Cardiac muscle cell (in vitro differentiated cells and primary cell): ENCODE data around the gene SYCP2. TPM values are rescaled to one million over a fixed set of nuclear protein-coding genes. Genes with fewer than 3 reads are reported as not detected.
A peak's percentile ranks its signal among the peaks of the same experiment; 100 is the strongest.

Experiments
- DNase-seq, 2 donors: peaks; one replicate each; pipeline versions ENCODE4 v3.0.0 to v3.0.0-alpha.2; 2010 to 2017; ENCODE audit warnings: low read depth in 1 of 2, low spot score in 1 of 2
- H3K27ac ChIP-seq: fragments of 200-600 bp; sonication (generic); 2 replicates; pipeline ENCODE4 v1.5.1; 2016
- H3K27me3 ChIP-seq: fragments of 200-600 bp; sonication (generic); 2 replicates; pipeline ENCODE4 v1.6.0; 2016; ENCODE audit warnings: control low read depth
- H3K36me3 ChIP-seq: fragments of 200-600 bp; sonication (generic); 2 replicates; pipeline ENCODE4 v1.5.1; 2016; ENCODE audit warnings: control low read depth
- H3K4me1 ChIP-seq: fragments of 200-600 bp; sonication (generic); 2 replicates; pipeline ENCODE4 v1.8.1; 2017; ENCODE audit warnings: low read depth, mild to moderate bottlenecking, mixed run types
- H3K4me3 ChIP-seq: fragments of 200-600 bp; sonication (generic); 2 replicates; pipeline ENCODE4 v1.5.1; 2016; ENCODE audit warnings: mild to moderate bottlenecking
- H3K9me3 ChIP-seq: fragments of 200-600 bp; sonication (generic); 2 replicates; pipeline ENCODE4 v1.5.1; 2017; ENCODE audit warnings: low read depth, mild to moderate bottlenecking, control low read depth
- polyA plus RNA-seq: library from polyadenylated mRNA; unstranded; fragments of >200 nt; fragmentation: Nextera tagmentation; extraction: Ambion mirVana; gene quantifications from 2 replicates; pipeline ENCODE4 v1.2.1, GENCODE V29; 2016
- total RNA-seq: library from RNA; depleted of rRNA; stranded (reverse); fragments of >200 nt; gene quantifications from 2 replicates; pipeline ENCODE4 v1.2.3, GENCODE V29; 2016
- TF ChIP-seq, protein P1 (sequence below): IDR thresholded peaks from 2 replicates; pipeline ENCODE4 v1.5.1; 2012; ENCODE audit warnings: low read depth, mild to moderate bottlenecking, low read length

The SYCP2 gene
- total and polyA plus RNA-seq, 2 experiments from 2014 or later: 0.60 TPM; not detected in 1

DNA sequence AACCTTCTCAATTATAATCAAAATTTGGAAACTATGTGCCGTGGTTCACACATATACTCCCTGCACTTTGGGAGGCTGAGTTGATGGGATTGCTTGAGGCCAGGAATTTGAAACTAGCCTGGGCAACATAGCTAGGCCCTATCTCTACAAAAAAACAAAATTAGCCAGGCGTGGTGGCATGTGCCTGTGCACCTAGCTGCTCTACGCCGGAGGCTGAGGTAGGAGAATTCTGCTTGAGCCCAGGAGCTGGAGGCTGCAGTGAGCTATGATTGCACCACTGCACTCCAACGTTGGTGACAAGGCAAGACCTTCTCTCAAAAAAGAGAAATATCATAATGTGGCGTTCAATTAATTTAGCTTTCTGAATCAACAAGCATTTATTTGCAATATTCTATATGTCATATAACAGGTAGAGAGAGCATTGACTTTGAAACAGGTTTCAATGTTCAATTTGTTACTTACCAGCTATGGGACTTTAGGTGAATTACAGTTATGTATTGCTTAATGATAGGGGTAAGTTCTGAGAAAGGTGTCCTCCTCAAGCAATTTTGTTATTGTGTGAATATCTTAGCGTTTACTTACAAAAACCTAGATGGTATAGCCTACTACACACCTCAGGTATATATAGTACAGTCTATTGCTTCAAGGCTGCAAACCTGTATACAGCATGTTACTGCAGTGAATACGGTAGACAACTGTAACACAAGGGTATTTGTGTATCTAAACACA lies 2.2 kb upstream of the SYCP2 start:
- no peaks in the 10 kb centered on the region for H3K36me3 ChIP-seq
- no peak overlapping the region for H3K4me3 ChIP-seq
- H3K4me1 ChIP-seq: peaks cover 26% of the 10 kb centered on the region
- peaks cover 7% of the 10 kb centered on the region for H3K27me3 ChIP-seq
- H3K9me3 ChIP-seq: no peaks in the 10 kb centered on the region
- TF ChIP-seq, protein P1, sequence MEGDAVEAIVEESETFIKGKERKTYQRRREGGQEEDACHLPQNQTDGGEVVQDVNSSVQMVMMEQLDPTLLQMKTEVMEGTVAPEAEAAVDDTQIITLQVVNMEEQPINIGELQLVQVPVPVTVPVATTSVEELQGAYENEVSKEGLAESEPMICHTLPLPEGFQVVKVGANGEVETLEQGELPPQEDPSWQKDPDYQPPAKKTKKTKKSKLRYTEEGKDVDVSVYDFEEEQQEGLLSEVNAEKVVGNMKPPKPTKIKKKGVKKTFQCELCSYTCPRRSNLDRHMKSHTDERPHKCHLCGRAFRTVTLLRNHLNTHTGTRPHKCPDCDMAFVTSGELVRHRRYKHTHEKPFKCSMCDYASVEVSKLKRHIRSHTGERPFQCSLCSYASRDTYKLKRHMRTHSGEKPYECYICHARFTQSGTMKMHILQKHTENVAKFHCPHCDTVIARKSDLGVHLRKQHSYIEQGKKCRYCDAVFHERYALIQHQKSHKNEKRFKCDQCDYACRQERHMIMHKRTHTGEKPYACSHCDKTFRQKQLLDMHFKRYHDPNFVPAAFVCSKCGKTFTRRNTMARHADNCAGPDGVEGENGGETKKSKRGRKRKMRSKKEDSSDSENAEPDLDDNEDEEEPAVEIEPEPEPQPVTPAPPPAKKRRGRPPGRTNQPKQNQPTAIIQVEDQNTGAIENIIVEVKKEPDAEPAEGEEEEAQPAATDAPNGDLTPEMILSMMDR: no peak
- DNase-seq: no peak
- no peak overlapping the region for H3K27ac ChIP-seq

DNA sequence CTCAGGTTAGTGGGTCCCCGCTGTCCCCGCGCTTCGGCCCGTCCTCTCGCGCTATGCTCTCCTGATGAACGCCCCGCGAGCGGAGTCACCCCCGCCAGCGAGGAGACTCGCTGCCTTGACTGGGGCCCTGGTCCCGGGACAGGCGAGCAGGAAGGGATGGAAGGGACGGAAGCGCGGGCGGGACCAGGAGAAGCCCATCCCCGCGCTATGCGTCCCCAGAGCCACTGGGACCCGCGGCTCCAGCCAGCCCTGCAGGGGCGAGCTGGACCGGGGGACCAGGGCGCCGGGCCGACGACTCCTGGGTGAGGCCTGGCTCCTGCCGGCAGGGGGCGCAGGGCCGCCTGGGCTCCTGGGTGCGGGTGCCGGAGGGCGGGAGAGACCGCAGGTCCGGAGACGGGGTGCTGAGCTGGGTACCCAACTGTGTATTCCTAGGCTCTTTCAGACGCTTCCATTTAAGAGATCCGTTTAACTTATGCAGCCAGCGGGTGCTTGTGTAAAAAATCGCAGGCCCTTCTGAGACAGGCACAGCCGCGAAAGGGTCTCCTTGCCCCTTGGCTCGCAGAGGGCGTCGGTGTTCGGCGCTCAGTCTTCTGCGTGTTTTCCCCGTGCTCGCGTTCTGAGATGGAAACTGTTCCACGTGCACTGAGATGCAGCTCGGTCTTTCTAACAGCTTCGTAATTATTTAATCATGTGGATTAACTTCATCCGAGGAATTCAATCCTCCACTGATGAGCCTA lies 580 bp upstream of the SYCP2 start:
- H3K27me3 ChIP-seq: peaks cover 7% of the 10 kb centered on the region
- TF ChIP-seq, protein P1: peak; percentile 96
- H3K36me3 ChIP-seq: no peaks in the 10 kb centered on the region
- H3K4me1 ChIP-seq: peaks cover 22% of the 10 kb centered on the region
- no peak overlapping the region for H3K27ac ChIP-seq
- H3K4me3 ChIP-seq: peak overlapping the region; percentile 25
- DNase-seq: peak; percentile 76 to 83
- H3K9me3 ChIP-seq: no peaks in the 10 kb centered on the region

DNA sequence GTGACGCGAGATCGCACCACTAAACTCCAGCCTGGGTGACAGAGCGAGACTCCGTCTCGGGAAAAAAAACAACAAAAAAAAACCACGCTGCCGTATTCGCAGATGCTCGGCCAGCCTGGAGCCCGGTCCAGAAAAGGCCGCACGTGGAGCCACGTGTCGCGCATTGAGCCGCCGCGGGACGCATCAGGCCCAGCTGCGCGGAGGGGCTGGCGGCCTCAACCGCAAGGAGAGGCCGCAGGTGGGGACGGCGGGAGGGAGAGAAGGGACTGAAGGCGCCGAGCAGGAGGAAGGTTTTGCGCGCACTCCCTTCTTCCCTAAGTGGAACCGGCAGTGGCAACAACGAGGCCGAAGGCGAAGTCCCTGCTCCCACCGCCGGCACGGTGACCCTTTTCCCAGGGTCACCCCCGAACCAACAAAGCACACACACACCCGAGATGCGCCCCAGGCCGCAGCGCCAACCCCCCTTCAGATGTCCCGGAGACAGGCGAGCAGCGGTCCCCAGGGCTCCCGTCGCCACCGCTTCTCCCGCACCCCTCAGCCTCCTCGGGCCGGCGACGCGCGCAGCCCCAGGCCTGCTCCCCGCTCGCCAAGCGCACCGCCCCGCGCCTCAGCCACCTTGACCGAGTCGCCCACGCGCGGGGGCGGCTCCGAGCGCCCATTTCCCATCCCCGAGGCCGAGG lies 681 bp downstream of the SYCP2 start:
- DNase-seq: no peak
- Histone ChIP-seq H3K9me3 (no peaks in the 10 kb centered on the region), H3K4me3 (no peak overlapping the region), H3K27me3 (peaks cover 7% of the 10 kb centered on the region), H3K4me1 (peaks cover 11% of the 10 kb centered on the region), H3K36me3 (no peaks in the 10 kb centered on the region), H3K27ac (no peak overlapping the region)
- TF ChIP-seq, protein P1: no peak

DNA sequence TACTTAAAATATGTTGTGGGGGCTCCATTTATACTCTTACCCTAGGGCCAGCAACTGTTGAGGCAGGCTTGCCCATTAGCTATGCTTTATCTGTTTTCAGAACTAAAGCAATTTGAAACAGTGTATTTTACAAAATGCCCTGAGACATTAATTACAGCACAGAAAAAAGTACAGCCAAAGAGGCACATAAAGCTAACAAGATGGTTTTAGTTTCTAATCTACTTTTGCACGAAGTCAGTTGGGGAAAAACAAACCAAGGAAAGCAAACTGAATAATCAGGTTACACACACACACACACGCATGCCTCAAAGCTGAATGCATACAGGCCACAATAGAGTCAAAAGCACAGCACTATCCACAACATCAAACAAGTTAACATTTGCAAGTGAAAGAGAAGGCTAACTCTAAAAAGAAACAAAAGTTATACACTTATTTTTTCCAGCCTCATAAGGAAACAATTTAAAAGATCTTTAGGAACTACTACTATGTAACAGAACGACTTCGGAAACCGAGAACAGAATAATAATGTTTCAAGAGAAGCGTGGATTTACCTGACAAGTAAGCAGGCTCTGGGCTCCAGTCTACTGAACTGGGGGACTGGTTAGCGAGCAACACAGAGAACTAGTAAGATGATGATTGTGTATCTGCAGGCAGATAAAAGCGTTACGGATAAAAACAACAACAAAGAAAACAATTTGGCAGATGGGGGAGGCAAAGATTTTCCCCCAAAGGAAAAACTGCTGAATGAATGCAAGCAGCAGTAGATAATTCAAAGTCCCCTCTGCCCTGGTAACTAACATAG lies 1.7 kb downstream of the SYCP2 start:
- TF ChIP-seq, protein P1: no peak
- Histone ChIP-seq H3K36me3 (no peaks in the 10 kb centered on the region), H3K4me3 (no peak overlapping the region), H3K4me1 (peaks cover 5% of the 10 kb centered on the region), H3K9me3 (no peaks in the 10 kb centered on the region), H3K27ac (no peak overlapping the region), H3K27me3 (peaks cover 13% of the 10 kb centered on the region)
- DNase-seq: no peak

DNA sequence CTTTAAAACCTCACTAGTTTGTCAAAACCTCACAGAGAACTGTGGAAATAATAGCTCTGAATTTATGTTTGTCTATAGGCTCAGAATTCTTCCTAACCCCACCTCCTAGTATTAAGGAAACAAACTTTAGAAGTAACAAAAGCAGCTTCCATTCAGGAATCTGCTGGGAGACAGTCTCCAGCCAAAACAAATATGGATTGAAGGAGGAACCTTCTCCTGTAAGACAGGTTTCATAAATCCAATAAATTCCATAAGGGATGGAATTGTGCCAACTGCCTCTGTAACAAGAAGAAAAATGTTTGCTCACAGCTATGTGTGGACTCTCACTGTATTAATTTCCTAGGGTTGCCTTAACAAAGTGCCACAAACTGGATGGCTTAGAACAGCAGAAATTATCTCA lies 7.5 kb downstream of the SYCP2 start:
- Histone ChIP-seq H3K4me3 (no peak overlapping the region), H3K4me1 (no peaks in the 10 kb centered on the region), H3K27me3 (peaks cover 6% of the 10 kb centered on the region), H3K36me3 (no peaks in the 10 kb centered on the region), H3K27ac (no peak overlapping the region), H3K9me3 (no peaks in the 10 kb centered on the region)
- TF ChIP-seq, protein P1: no peak
- no peak for DNase-seq
